Activated T-helper 1 cell treated with anti-CD3 and anti-CD28 coated beads, Interleukin-2, amount 50 U/mL, for 16 hours (primary cell): ENCODE measurements around the gene OR5A1.
"Not testable (repeated sequence)": the region's sequence is repeated elsewhere in the genome, so short reads cannot be mapped to it uniquely, and the experiment has no call there.

Source experiments
- DNase-seq, 2 donors: peaks; one replicate each; pipeline ENCODE4 v3.0.0-alpha.2; 2020; ENCODE audit warnings: low read depth in 1 of 2, low spot score in 1 of 2

Gene OR5A1

DNA sequence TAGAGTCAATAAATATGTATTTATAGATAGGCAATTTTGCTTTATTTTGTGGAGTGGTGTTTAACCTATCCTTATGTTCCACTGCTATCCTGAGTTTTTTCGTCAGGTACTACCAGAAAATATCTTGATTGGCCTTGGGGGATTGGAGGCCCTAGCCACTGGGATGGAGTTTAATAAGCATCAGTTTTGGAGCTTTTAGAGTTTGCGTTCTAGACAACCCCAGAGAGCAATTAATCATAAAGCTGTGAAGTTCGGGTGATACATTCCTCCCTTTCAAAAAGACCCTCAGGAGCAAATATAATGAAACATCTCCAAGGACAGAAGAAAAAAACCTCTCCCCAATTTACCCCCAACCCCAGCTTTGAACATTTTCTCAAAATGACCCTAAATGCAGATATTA, at the start of gene OR5A1:
TSS of gene OR5A1 (plus strand) at position 301 of the 400 bp plus-strand sequence. CDS start 6,700 bp downstream, outside the sequence.
- no peak for DNase-seq

DNA sequence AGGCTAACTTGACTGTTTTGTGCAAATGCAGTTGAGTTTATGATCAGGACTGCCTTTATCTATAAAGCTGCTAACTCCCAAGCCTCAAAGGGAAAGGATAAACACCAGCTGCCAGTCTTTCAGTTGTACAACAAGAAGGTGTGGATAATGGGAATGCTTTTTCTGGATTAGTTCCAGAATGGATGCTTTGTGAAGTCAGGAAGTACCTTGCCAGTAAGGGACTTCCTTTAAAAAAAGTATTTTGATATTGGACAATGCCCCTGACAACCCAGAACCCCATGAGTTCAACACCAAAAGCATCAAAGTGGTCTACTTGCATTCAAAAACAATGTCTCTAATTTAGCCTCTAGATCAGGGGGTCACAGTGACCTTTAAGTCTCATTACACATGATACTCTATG, 42.1 kb upstream of the OR5A1 start:
- DNase-seq = no peak

DNA sequence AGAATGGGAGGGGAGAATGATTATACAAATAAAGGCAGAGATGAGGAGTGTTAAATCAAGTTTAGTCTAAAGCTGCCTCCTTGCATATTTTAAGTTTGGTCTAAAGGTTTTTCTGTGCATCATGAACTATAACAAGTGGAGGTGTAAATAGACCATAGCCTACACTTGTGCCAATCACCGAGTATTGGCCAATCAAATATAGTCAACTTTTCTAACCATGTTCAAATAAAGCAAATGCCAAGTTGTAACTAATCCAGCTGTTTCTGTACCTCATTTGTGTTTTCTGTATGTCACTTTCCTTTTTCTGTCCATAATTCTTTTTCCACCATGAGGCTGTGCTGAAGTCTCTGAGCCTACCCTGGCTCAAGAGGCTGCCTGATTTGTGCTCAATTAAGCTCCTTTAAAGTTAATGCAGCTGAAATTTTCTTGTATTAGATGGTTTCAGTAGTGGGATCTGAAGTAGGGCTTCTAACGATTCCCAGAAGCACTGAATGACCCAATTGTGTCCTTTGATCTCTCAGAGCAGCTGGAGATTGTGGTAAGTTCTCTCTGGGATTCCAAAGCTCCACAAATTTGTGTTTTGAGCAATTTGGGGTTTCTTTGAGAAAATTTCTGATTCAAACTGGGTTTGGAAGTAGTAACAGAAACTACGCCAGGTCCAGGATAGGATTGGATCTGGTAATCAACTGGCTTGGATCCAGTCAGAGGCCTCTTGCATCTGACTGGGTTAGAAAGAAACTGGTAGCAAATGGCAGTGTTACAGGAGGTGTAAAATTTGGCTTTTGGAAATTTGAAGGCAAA, 35.6 kb upstream of the OR5A1 start:
- no peak for DNase-seq

DNA sequence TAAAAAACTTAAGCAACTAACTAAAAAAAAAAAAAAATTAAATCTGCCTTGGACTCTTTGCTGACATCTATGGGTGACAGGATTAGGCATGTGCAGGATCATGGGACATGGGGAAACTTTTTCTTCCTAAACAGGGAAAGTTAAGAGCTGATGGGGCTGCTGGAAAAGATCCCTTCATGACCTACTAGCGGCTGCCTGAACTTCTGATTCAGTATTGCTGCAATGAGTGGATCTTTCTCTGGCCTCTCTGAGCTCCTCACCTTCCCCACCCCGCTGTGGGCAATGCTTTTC, 35.1 kb upstream of the OR5A1 start:
- no peak for DNase-seq

DNA sequence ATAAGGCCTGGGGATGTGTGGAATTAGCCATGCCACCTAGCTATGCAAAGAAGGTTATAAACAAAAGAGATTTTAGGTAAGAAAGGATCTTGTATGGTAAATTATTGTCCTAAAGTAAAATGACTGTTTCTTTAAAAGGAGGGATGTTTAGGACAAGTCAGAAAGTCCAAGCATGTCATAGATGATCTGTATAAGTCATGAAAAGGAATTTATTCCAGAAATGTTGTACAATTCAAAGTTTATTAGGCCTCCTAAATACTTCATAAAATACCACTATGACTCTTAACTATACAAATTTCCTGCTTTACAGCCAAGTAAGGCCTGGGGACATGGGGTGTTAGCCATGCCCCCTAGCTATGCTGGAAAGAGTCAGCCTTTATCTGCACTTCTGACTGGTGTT, 32.7 kb upstream of the OR5A1 start:
- DNase-seq = no peak

DNA sequence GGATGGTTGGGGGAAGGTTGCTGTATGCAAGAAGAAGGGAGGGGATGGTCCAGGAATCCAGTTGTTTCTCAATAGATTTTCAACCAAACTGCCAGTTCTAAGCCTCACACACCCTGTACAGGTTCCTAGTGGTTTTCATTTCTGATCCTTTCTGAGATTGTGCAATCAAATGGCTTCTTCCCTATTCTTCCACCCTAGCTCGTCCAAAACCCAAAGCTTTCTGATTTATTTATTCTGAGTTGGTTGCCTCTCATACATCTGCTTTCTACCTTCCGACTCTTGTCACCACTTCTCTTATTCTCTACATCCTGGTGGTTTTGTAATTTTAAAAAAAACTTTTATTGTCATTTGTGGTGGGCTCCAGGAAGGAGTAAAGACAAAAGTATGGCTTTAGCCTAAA, 22.6 kb upstream of the OR5A1 start:
- no peak for DNase-seq

DNA sequence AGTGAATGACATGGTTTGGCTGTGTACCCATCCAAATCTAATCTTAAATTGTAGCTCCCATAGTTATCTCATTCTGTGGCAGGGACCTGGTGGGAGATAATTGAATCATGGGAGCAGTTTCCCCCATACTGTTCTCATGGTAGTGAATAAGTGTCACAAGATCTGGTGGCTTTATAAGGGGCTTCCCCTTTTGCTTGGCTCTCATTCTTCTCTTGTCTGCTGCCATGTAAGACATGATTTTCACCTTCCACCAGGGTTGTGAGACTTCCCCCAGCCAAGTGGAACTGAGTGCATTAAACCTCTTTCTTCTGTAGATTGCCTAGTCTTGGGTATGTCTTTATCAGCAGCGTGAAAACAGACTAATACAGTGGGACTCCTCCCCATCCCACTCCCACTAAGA, 21.2 kb upstream of the OR5A1 start:
- DNase-seq = no peak

DNA sequence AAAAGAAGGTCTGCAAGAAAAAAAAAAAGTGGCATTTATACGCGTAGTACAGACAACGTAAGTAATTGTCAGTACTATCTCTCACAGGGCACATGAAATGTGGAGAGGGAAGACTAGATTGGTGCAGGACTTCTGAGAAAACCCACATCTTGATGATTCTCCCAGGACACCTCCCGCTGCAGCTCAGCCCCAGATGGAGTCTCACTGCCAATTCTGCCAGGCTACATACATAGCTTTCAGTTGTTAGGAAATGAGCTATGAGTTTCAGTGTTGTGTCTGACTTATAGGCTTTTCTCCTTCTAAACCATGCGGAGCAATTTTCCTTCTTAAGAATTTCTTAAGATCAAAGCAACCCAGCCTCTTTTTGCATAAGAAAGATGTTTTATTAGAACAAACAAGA, 19.7 kb upstream of the OR5A1 start:
- DNase-seq = no peak

DNA sequence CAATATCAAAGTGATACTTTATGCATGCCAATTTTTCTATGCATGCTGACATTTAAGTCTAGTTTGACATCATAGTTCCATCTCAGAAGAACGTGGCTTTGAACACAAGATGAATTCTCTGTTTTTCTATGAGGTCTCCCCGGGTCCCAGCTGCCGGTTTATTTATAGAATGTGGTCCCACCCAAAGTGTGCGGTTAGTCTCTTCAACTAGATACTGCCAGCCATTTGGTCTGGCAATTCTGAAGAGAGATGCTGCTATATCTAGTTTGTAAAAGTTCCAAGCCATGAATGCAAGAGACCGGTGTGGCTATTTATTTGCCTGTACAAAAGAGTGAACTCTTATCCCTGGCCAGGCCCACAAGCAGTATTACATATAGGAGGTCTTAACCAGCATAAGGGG, 19.2 kb upstream of the OR5A1 start:
- DNase-seq = no peak

DNA sequence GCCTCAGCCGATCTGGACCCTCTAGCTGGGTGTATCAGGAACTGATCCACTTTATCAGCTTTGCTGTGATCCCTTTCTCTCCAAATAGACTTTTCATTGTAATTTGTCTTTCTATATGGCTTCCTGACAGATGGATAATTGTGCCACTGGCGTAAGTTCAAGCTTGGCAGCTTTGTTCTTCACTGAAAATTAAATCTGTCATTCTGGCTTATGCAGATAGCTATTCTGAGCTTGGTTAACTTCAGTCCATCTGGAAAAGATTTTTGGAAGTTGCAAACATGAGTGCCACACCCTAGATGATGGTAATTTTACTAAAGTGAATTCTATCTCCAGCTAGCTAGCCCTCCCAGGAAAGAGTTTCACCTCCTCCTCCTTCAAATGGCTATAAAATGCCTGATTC, 18.1 kb upstream of the OR5A1 start:
- DNase-seq = no peak

DNA sequence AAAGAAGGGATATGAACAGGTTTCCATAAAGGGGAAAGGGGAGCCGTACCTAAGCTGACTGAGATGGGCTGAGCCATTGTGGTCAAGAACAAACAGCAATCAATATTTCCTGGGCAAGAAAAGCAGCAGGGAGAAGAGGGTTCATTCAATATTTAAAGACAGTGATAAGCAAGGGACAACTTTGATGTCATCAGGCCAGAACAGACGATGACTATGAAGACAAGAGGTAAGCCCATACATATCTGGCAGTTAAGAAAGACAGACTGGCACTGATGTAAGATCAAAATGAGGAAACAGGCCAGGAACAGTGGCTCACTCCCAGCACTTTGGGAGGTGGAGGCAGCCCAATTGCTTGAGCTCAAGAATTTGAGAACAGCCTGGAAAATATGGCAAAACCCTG, 12.4 kb upstream of the OR5A1 start:
- DNase-seq = no peak

DNA sequence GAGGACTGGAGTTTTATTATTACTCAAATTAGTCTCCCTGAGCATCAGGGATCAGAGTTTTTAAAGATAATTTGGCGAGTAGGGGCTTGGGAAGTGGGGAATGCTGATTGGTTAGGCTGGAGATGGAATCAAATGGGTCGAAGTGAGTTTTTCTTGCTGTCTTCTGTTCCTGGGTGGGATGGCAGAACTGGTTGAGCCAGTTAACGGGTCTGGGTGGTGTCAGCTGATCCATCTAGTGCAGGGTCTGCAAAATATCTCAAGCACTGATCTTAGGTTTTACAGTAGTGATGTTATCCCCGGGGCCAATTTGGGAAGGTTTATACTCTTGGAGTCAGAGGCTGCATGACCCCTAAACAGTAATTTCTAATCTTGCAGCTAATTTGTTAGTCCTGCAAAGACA, 11.1 kb upstream of the OR5A1 start:
- DNase-seq = no peak

DNA sequence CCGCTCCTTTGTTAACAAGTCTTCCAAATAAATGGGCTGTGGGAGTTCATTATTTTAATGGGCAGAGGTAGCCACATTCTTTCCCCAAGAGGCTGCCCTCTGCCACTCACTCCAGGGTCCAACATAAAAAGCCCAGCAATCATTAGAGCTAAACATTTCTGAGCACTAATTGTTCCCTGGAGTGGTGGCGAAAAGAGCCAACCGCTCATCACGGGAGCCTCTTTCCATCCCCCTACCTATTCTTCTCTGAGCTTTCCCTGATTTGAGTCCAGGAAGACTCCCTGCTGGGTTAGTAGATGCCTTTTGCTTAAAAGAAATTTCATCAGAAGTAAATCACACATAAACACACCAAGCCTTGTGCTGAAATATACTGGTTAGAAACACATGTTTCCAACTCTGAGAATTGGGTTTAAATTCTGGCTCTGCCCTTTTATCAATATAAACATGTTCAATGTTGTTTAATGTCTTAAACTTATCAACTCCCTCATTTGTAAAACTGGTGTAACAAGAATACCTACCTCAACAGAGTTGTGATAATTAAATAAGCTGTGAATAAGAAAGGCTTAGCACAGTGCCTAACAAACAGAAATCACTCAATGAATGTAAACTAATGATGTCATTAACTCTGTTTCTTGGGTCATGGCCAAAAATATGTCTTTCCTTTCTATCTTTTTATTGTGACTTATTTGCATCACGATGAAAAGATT, 9.8 kb upstream of the OR5A1 start, which contains the start of gene OR5A2:
TSS of gene OR5A2 (minus strand) at position 53 of the 707 bp plus-strand sequence. CDS start 3,460 bp downstream, outside the sequence.
- no peak for DNase-seq

DNA sequence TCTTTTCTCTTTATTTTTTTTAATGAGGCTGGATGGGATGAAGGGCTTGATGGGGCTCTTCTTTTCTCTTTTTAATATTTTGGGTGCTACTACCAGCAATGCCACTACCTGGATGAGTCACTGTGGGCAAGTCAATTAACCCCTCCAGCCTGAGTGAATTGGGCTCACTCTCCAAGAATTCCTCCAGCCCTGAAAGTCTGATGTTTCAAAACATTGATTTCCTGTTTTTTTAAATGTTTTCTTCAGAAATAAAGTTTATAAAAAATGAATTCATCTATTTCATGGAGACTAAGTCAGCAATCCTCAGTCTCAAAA, 9.2 kb upstream of the OR5A1 start:
- DNase-seq = no peak

DNA sequence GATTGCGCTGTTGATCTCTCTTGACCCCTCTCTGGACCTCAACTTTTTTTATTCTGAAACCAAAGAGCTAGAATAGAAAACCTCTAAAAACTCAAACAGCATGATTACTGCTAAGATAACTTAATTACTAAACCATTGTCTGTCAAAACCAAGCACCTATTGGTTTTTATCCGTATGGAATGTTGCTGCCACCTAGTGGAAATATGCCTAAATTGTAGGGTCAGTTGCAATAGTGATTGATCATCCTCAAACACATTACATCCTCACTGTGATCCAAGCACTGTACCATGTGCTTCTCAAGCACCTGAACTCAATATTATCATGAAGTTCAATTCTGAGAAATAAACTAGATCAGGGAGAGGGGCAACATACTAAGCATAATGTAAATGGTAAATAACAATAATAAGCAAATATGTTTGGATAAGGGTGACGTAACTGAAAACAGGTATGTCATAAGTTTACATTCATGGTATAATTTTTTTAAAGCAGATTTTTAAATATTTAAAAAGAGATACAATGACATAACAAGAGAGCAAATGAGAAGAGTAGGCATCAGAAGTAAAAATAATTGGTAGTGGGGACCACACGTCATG, 6.2 kb upstream of the OR5A1 start:
- DNase-seq = no peak

DNA sequence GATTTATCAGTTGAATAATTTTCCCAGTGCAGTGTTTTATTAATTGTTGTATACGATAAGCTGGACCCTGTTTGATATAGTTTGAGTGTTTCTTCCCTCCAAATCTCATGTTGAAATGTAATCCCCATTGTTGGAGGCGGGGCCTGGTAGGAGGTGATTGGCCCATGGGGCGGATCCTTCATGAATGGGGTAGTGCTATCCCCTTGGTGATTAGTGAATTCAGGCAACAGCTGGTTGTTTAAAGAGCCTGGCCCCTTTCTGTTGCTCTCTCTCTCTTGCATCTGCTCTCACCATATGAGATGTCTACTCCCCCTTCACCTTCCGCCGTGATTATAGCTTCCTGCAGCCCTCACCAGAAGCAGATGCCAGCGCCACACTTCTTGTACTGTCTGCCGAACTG, 1.5 kb downstream of the OR5A1 start:
- no peak for DNase-seq

DNA sequence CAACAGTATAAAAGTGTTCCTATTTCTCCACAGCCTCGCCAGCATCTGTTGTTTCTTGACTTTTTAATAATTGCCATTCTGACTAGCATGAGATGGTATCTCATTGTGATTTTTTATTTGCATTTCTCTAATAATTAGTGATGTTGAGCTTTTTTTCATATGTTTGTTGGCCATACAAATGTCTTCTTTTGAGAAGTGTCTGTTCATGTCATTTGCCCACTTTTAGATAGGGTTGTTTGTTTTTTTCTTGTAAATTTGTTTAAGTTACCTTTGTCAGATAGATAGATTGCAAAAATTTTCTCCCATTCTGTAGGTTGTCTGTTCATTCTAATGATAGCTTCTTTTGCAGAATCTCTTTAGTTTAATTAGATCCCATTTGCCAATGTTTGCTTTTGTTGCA, 9.4 kb downstream of the OR5A1 start:
- DNase-seq = not testable (repeated sequence)

DNA sequence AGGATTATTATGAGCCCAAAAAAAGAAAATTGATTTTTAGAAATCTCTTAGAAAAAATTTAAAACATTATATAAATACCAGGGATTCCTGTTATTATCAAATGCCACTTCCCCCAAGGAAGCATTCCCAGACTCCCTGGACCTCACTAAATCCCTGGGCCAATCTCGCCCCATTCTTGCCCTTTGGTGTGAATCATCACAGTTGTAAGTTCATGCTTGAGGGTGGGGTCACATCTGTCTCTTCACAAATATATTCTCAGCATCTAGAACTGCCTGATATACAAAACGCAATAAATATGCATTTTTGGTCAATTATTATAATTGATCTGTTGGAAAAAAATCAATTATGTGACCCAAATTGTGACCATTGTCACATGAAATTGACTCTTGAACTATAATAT, 12.2 kb downstream of the OR5A1 start:
- no peak for DNase-seq

DNA sequence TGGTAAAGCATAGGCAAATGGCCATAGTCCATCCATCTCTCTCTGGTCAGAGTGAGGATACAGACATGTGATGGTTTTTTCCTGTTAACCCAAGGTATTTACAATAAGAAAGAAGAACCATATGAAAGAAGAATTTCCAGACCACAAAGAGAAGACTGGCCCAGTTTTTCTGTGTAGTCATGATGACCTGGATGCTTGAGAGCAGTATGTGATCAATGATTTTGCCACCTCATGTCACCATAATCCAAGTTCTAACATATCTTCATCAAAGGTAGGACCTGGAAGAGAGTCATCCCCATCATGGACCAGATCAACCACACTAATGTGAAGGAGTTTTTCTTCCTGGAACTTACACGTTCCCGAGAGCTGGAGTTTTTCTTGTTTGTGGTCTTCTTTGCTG, 20.4 kb downstream of the OR5A1 start, which contains the start of gene OR4D6:
TSS of gene OR4D6 (plus strand) at position 301 of the 400 bp plus-strand sequence. CDS start at position 301, 0 bp downstream.
- no peak for DNase-seq

DNA sequence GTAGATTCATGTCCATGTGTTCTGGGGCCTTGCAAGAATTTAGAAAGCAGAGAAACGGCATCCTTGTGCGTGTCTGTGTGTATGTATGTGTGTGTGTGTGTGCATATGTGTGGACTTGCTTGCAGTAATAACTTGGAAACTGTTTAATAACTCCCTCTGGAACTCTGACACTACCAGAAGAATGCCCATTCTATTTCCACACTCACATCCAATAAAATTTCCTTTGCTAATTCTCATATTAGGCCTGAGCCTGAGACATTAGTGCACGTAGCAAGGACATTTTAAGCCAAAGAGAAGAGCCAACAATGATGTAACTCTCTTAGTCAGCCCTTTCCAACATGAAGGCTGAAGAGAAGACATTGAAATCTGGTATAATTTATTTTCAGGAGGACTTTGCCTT, 23.6 kb downstream of the OR5A1 start:
- DNase-seq = no peak

DNA sequence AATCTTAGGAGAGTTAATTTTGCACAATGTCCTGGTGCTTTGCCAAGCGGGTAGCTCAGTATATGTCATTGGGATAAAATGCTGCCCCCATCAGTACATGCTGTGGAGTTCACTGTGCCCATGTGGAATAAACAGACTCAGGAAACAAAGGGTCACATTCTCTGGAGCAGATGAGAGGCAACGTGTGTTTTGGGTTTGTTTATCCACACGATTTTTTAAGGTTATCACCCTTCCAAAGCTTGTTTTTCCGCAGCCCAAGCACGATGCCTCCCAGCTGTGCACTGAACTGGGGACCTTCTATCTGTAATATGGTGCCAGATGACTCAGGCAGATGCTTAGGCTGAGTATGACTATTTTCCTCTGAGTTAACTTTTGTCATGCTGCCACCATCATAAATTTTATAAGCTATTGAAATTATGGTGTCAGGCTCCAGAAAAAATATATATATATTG, 26.9 kb downstream of the OR5A1 start:
- DNase-seq = no peak

DNA sequence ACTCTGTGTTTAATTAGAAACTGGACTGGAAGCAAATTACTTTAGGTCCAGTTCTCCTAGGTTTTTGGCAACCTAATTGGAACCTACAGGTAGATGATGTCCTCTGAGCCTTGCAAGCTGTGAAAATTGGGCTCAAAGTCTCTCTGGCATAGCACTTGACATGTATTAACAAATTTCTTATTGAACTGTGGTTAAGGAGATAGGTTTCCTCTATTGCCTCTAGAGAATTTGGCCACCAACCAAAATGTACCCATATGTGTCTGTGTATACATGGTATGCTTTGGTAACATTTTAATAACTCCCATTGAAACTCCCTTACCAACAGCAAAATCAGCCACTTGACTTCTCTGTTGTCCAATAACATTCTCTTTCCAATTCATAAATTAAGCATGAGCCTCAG, 36.7 kb downstream of the OR5A1 start, which contains the start of gene OR4D10:
TSS of gene OR4D10 (plus strand) at position 301 of the 400 bp plus-strand sequence. CDS start 4,115 bp downstream, outside the sequence.
- DNase-seq = no peak
